ENCODE measurements around the gene TNFRSF11A.
A peak's percentile ranks its signal among the peaks of the same experiment; 100 is the strongest.

Gene TNFRSF11A

DNA sequence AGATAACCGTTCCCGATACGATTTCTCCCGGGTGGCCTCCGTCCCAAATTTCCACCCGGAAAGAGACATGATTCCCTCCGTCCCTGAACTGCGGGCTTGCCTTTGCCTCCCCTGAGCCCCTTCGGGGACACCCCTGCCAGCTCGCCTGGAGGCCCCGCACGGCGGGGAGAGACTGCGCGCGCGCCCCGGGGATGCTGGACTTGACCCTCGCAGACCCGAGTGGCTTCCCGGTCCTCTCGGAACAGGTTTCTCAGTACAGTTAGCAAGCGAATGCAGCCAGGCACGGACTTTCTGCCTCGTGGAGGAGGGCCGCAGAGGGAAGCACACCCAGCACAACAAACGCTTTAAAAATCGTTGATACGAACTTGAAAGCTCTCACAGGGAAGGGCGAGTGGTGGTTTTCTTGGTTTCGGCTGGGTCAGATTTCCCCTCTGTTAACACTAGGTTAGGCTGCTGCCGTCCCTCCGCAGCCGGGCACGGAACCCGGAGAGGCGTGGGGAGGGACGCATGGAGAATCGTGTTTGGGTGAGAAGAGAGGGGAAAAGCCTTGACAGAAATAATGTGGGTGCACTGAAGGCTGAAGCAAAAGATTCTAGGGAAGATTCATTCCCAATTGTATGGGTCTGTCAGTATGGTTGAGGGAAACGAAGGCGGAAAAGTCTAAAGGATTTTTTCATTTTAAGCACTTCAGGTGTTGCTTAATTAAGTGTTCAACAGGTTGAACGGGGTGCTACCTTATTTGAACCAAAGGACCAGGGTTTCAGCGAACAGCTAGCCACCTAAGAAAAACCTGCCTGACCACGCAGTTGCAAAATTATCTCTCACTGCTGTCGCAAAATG is 916 bp downstream of the TNFRSF11A start:
- no peak for DNase-seq (ENCODE audit: low spot score)

DNA sequence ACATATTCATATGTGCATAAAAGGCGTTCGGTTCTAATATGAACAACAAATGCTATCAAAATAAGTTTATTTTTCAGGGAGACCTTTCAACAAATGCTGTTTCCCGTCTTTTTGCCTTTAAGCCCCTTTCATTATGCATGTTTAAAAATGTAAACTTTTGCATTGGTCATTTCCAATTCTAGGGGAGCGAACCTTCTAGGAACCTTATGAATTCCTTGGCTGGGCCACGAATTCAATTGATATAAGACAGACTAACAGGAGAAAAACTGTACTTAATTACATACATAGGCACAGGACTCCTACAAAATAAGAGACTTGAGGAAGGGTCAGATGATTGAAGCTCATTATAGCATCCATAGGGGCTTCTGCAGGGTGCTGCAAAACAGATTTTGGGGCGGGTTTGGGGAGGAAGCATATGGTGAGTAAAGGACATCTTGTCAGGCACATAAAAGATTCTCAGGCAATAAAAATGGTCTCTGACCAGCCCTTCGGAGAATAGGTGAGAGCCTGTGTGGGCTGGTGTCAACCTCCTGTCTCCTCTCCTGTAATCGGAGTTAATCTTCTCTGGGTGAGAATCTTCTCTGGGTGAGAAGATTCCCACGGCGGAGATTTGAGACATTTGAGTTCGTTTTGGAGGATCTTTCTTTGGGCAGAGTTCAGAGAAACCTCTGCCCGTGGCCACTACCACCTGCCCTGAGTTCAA is 1.7 kb downstream of the TNFRSF11A start:
- no peak for DNase-seq (ENCODE audit: low spot score)

DNA sequence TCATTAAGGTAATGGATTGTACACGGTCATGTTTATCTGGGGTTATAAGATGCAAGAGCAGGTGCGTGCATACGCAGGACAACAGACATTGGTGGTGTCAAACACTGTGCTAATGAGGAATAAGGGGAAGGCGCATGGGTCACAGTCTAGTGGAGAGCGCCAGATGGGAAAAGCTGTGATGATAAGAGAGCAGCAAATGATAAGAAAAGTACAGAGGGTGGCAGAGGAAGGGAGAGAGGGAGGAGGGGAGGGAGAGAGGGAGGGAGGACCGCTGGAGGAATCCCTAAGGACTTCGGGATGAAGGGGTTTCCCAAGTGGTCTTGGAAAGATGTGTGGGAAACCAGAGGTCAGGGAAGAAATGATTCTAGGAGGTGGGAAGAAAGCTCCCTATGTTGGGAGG is 2.9 kb downstream of the TNFRSF11A start:
- no peak for DNase-seq (ENCODE audit: low spot score)

DNA sequence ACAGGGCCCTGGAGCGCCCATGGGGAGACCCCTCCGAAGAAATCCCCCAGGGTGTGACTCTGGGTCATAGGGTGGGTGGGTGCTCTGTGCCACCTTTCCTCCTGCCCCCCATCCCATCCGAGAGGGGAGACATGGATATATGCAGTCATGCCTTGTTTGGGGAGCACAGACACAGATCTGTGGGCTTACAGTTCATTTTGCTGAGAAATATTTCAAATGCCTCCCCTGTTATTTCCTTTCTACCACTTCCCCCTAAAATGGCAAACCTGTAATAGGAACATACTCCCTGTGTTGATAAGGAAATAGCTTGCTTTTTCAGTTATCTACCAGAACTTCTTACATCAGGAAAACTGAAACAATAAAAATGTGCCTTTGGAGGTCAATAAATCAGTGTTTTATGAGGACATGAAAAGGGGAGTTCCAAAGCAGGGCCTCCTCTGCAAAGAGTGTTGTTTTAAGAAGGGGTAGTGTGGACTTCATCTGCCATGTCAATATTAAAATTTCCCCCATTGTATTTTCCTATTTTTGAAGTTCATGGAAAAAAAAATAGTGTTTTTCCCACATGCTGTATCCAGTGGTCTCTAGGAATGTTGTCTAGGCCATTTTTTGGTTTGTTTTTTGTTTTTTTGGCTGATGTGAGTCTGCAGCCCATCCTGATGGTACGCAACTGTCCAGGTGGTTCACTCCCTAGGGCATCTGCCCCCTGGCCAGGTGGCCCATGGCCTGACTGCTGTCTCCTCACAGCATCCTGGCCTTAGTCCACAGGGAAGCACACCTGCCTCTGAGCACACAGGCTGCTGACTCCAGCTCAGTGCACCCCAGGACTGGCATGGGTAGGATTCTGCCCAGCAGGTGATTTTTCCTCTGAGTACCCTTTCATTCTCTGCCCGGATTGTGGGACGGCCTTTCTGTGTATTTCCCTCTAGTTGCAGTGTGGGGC is 3.7 kb downstream of the TNFRSF11A start:
- no peak for DNase-seq (ENCODE audit: low spot score)

DNA sequence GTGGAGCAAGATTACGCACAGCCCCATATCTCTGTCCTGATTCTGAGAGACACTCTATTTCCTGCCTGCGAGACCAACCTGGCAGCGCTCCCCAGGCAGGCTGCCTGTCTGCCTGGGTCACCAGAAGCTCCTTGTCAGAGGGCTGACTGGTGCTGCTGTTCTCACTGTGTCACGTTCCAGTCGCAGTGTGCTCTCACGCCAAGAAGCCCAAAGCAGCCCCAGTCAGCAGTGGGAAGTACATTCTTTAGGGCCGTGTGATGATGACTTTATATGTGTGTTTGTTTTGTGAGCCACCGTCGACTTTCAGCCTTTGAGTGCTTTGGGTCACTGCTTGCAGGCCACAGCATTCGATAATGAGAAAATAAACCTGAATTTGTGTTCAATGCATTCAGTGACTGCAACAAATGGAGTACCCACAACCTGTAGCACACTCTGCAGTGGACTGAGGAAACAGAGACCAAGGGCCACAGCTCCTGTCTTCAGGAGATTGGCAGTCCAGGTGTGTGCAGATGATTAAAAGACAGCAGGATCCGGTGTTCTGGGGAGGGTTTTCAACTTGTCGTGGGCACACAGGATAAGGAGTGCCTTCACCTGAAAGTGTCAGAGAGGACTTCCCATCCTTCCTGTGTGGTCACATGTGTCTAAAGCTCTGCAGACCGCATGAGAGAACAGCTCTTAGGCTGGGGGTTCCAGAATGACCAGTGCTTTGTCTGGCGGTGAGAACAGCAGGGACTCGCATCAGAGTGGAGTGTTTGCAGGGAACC is 4.8 kb downstream of the TNFRSF11A start:
- peak; percentile 18 for DNase-seq (ENCODE audit: low spot score)

DNA sequence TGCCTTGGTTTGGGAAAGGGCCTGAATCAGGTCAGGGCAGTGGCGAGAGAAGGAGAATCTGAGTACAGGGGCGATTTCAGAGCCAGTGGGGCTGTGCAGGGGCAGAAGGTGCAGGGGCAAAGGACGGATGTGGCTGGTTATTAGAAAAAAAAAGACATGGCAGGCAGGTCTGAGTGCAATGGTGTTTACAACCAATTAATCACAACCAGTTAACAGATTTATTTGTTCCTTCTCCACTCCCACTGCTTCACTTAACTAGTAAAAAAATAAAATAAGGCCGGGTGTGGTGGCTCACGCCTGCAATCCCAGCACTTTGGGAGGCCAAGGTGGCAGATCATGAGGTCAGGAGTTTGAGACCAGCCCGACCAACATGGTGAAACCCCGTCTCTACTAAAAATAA is 5.5 kb downstream of the TNFRSF11A start:
- DNase-seq (ENCODE audit: low spot score): no peak

DNA sequence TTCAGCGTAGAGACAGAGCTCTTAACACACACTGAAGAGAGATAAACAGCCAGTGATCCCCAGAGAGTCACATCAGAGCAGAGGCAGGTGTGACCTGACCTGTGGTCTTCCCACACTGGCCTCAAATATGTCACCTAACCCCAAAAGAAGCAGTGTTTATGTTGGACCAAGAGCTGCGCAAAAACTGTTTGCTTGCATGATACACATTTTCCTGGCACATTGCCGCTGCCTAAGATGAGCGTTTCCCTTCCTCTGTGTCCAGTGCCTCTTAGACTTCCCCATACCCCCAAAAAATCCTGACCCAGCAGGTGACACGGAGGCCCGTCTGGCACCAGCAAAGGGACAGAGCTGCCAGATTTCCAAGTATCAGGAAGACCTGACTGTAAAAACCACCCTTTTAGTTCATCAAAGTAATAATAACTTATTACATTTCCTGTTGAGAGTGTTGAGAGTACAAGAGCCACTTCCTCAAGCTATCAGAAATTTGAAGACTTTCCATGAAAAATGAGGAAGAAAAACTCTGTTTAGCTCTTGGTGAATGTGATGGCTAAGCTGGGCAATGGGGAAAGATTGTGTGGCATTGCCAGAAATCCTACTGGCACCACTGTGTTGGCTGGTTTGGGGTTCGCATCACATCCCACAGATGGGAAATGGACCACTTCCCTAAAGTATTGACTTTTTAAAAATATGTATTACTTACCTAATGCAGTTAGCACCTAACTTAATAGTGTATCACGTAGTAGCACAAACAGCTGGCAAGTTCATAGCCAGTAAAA is 6.7 kb downstream of the TNFRSF11A start:
- no peak for DNase-seq (ENCODE audit: low spot score)

DNA sequence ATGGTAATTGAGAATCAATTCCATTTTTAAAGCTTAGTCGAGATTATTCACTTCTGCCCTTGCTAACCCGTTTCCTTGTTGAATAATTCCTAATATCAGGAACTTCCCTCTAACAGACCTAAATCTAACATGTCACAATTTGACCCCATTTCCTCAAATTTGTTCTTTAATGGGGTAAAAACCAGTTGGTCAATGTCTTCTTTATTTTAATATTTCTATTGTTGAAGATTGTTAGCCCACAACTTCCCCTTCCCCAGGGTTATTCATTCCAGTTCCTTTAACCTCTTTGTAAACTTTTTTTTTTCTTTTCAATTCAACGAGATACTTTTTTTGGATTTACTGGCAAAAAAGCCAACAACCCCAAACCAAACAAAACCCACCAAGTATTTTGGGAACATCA is 7.3 kb downstream of the TNFRSF11A start:
- no peak for DNase-seq (ENCODE audit: low spot score)

DNA sequence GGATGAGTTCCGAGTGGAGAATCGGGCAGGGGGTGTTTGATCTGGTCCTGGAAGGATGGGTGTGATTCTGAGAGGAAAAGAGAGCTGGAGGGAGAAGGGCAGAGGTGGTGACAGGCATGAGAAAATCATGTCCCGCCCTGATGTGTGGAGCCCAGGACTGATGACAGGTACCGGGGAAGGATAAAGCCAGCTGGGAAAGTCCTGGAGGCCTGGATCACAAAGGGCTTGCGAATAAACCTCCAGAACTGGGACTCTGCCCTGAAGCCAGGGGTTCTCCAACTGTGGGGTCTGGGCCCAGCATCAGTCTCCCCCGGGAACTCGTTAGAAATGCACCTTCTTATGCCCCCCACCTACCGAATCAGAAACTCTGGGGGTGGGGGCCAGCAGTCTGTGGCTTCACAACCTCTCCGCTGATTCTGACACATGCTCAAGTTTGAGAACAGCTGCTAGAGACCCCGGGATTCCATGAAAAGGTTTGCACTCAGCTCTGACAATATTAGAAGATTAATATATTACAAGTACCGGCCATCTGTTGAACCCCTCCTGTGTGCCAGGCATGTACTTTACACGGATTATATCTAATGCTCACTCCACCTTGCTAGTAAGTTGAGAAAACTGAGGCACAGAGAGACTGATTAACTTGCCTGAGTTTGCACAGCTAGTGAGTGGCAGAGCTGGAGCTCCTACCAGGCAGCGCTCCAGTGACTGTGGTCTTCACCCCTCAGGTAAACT is 8.0 kb downstream of the TNFRSF11A start:
- no peak for DNase-seq (ENCODE audit: low spot score)

DNA sequence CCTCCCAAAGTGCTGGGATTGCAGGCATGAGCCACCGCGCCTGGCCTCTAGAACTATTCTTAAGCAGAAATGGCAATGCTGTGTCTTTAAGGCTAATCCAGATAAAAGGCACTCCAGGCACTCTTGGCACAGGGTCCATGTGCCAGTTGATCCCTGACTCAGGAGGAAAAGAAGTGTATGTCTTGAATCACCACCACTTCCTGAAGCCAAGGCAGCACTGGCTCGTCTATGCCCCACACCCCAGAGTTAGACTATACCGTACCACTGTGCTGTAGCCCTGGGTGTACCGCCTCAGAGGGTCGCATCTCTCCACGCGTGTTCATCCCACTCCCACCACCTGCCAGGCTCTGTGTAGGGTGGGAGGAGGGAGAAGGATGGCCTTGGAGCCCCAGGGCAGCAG is 9.0 kb downstream of the TNFRSF11A start:
- peak; percentile 47 for DNase-seq (ENCODE audit: low spot score)

DNA sequence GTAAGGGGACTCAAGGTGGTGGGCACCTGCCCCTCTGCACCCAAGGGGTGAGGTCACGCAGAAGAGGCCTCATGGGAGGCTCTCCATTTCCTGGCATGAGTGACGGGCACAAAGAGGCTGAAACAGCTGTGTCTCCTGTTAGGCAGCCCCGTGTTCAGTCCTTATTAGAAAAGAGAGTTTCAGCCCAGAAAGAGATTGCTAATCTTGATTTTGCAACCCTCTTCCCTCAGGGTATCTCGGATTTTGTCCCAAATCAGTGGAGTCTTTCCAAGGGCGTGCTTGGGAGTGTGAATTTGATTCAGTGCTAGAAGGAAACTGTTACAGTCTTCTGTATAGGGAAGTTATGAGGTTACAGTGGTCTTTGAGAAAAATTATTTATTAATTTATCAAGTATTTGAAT is 10.4 kb downstream of the TNFRSF11A start:
- no peak for DNase-seq (ENCODE audit: low spot score)

DNA sequence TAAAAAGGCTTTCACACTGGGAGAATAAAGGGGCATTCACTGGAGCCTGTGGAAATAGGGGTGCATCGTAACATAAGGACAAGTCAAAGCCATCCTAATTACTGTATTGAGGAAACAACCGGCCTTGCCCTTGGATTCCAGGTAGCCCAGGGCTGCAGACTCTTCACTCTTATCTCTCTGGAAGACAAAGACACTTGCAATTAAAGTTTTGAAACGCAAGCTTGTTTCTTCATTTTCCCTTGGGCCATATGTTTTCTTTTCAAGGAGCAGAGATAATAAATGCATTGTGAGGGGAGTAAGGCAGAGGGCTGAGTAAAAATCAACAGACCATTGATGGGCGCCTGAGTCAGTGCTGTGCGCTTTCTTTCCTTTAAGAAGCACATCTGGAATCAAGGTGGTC is 11.5 kb downstream of the TNFRSF11A start:
- no peak for DNase-seq (ENCODE audit: low spot score)

DNA sequence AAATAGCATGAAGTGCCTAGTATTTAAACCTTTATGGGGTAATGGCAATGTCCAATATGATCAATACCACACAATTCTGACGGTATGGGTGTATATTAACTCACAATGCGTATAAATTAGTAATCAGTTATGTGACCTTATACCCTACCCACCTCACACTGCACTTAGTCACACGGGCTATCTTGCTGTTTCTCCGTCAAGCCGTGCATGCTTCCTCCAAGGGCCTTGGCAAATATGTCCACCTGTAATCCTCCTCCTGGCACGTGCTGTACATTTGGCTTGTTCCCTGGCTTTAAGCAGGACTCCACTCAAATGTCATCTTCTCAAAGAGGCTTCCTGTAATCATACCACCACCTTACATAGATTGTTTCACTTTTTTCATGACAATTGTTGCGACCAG is 12.2 kb downstream of the TNFRSF11A start:
- DNase-seq (ENCODE audit: low spot score): no peak

DNA sequence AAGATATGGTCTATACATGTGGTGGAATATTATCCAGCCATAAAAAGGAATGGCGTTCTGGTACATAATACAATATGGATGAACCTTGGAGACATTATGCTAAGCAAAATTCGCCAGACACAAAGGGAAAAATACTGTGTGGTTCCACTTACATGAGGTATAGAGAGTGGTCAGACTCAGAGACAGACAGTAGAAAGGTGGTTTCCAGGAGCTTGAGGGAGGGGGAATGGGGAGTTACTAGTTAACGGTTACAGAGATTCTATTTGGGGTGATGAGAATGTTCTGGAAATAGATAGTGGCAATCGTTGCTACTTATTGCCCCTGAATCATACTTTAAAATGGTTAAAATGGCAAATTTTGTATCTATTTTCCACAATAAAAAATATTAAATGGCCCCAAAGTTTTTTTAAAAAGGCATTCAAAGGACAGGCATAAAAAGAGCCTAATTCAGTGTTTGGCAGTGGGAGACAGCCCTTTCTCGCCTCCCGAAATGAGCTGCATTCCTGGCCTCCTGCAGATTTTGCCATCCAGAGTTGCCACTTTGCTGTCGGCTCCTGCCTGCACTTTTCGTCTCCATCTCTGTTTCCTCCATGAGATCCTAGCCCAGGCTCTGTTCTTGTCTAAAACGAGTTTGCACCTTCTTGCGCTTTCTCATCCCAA is 13.5 kb downstream of the TNFRSF11A start:
- DNase-seq (ENCODE audit: low spot score): no peak

DNA sequence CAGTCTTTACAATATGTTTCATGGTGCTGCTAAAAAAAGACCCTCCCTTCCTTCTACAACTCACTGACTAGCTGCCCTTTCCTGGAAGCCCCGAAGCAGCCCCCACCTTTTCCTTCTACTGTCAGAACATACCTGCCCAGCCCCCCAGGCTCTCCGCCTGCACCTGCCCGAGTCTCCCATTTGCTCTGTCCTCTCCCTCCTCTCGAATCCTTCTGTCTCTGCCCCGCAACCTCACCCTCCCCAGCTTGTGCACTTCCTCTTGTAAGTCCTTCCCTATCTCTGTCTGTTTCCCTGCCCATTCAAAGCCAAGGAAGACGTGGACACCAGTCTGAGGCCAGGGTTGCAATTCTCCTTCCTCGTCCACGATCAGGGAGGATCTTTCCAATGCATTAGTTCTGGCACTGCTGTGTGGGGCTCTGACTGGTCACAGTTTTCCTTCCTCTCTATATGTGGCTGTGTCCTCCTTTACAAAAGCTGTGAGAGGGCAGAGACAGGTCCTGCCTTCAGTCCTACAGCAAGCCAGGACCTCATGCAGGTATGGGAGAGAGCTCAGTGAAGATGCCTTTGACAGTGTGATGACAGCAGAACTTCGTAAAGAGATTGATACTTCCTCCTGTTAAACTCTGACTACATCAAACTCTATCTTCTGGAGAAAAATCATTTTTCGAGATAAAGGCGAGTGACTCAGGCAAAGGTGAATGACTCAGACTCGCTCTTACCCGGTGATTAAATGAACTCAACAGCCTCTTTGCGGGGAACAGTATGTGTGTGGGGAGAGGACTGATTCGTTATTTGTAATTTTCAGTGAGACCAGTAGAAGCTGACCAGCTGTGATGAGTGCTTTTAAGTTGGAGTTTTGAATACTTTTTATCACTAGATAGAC is 14.2 kb downstream of the TNFRSF11A start:
- peak; percentile 84 for DNase-seq (ENCODE audit: low spot score)

DNA sequence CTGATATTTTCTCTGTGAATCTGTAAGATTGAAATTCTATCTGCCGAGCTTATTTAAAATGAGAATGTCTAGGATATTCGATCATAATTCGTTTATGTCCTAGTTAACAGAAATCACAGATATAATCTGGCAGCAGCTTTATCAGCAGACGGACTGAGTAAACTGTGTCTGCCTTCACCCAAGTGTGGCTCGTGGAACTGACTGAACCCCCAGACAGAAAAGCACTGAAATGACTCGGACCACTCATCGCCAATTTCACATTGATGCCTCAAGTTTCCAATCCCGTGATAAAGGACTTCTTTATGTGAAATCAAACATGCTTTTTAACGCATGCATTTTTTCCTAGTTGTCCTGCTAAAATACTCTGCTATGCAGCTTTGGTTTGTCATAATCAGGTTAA is 15.9 kb downstream of the TNFRSF11A start:
- no peak for DNase-seq (ENCODE audit: low spot score)

DNA sequence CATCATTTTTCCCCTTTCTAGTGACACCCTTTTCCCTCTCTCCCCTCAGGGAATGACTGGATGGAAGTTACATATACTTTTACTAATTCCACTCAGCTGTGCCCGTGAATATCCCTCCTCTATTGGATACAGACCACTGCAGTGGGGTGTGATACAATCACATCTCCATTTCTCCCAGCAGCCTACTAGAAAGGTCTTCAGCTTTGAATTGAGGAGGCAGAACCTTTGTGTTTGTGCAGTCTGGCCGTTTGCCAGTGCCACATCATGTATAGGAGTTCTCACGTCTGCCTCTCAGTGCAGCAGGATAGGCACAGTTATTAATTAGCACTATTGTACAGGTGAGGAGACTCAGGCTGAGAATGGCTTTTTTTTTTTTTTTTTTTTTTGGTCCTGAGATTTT is 16.4 kb downstream of the TNFRSF11A start:
- no peak for DNase-seq (ENCODE audit: low spot score)

DNA sequence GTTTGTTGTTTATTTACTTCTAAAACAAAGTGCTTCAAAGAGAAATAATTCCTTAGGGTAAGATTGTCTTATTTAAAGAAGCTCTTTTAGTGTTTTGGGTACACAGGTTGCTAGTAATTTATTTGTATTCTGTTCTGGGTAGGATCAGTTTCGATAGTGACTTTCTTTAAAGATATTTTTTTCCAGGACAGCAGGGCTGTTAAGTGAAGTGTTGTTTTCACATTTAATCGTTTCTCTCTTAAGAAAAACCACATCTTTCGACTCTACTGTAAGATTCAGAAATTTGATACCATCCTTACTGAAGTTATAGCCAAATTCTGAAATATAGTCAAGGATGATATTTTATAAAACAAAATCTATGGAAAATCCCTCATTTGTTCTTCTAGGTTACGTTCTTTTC is 17.8 kb downstream of the TNFRSF11A start:
- no peak for DNase-seq (ENCODE audit: low spot score)

DNA sequence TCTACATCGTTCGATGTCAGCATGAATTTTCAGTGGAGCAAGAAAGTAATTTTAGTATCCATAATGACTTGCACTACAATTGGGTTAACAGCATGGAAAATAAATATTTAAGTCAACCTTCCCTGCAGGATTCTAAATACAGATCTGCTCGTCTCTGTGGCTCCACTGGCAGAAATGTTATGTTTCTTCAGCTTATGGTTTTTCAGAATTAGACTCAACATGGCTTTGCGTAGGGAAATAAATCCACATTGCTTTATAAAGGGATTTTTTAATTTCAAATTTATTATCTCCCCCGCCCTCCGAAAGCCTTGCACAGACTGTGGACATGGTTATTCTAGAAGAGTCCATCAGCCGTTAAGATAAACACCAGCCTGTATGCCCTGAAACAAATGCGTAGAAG is 18.2 kb downstream of the TNFRSF11A start:
- no peak for DNase-seq (ENCODE audit: low spot score)

Data from RKO (cell line).